Ishikawa (cell line): ENCODE results near the gene NCOA5.

Experiments
- CEBPB ChIP-seq: IDR thresholded peaks from 2 replicates; pipeline ENCODE4 v1.6.1; 2012
- CREB1 ChIP-seq: IDR thresholded peaks from 2 replicates; pipeline ENCODE4 v1.6.1; 2012; ENCODE audit warnings: low read depth
- EGR1 ChIP-seq: IDR thresholded peaks from 2 replicates; pipeline ENCODE4 v1.6.1; 2012
- EP300 ChIP-seq: IDR thresholded peaks from 2 replicates; pipeline ENCODE4 v1.6.1; 2012; ENCODE audit warnings: borderline replicate concordance
- FOXM1 ChIP-seq: IDR thresholded peaks from 2 replicates; pipeline ENCODE4 v1.6.1; 2012; ENCODE audit warnings: low read depth, borderline replicate concordance
- NFIC ChIP-seq: IDR thresholded peaks from 2 replicates; pipeline ENCODE4 v1.6.1; 2012
- RAD21 ChIP-seq: IDR thresholded peaks from 2 replicates; pipeline ENCODE4 v1.6.1; 2012; ENCODE audit warnings: low read depth
- TAF1 ChIP-seq: IDR thresholded peaks from 2 replicates; pipeline ENCODE4 v1.6.1; 2012; ENCODE audit warnings: low read depth, mild to moderate bottlenecking
- TCF12 ChIP-seq: IDR thresholded peaks from 2 replicates; pipeline ENCODE4 v1.6.1; 2012; ENCODE audit warnings: low read depth
- TEAD4 ChIP-seq: IDR thresholded peaks from 2 replicates; pipeline ENCODE4 v1.6.1; 2012
- YY1 ChIP-seq: IDR thresholded peaks from 2 replicates; pipeline ENCODE4 v1.6.1; 2012; ENCODE audit warnings: low read depth
- ZBTB7A ChIP-seq: IDR thresholded peaks from 2 replicates; pipeline ENCODE4 v1.6.1; 2012; ENCODE audit warnings: low read depth
- TF ChIP-seq, protein P1 (sequence below): IDR thresholded peaks from 2 replicates; pipeline ENCODE4 v1.6.1; 2012
- TF ChIP-seq, protein P2 (sequence below): IDR thresholded peaks from 2 replicates; pipeline ENCODE4 v1.6.1; 2012; ENCODE audit warnings: low read depth, mild to moderate bottlenecking
- TF ChIP-seq, protein P3 (sequence below): IDR thresholded peaks from 2 replicates; pipeline ENCODE4 v1.6.1; 2012

The NCOA5 gene

DNA sequence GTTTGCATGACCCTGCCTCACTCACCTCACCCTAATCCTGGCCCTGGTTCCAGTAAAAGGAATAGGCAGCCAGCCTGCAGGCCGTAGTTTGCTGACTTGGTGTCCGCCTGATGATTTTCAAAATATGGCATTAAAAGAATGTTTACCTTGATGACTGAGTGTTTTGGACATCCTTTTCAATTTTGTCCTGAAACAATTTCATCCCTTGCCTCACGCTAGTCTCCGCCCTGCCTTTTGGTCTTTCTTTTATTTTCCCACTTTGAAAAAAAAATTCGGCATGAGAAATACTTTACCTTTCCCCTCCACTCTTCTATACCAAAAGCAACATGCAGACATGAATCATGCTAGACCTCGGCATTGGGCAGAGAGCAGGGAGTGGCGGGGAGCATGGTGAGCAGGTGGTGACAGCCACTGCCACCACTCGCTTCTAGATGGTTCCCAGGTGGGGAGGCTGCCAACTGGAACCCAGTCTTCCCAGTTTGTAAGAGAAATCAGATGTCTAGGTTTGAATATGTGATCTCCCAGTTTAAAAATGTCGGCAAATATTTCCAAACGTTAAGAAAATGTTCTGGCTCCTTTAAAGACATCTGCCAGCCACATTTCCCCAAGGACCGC is 37.7 kb upstream of the NCOA5 start:
- TF ChIP-seq, protein P1, sequence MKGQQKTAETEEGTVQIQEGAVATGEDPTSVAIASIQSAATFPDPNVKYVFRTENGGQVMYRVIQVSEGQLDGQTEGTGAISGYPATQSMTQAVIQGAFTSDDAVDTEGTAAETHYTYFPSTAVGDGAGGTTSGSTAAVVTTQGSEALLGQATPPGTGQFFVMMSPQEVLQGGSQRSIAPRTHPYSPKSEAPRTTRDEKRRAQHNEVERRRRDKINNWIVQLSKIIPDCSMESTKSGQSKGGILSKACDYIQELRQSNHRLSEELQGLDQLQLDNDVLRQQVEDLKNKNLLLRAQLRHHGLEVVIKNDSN = no peak
- no peak for TF ChIP-seq TEAD4
- TF ChIP-seq, protein P2, sequence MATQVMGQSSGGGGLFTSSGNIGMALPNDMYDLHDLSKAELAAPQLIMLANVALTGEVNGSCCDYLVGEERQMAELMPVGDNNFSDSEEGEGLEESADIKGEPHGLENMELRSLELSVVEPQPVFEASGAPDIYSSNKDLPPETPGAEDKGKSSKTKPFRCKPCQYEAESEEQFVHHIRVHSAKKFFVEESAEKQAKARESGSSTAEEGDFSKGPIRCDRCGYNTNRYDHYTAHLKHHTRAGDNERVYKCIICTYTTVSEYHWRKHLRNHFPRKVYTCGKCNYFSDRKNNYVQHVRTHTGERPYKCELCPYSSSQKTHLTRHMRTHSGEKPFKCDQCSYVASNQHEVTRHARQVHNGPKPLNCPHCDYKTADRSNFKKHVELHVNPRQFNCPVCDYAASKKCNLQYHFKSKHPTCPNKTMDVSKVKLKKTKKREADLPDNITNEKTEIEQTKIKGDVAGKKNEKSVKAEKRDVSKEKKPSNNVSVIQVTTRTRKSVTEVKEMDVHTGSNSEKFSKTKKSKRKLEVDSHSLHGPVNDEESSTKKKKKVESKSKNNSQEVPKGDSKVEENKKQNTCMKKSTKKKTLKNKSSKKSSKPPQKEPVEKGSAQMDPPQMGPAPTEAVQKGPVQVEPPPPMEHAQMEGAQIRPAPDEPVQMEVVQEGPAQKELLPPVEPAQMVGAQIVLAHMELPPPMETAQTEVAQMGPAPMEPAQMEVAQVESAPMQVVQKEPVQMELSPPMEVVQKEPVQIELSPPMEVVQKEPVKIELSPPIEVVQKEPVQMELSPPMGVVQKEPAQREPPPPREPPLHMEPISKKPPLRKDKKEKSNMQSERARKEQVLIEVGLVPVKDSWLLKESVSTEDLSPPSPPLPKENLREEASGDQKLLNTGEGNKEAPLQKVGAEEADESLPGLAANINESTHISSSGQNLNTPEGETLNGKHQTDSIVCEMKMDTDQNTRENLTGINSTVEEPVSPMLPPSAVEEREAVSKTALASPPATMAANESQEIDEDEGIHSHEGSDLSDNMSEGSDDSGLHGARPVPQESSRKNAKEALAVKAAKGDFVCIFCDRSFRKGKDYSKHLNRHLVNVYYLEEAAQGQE = no peak
- no peak for TF ChIP-seq NFIC
- TF ChIP-seq CREB1 = no peak
- TF ChIP-seq YY1 = no peak
- TF ChIP-seq TAF1 = no peak
- TF ChIP-seq RAD21 = no peak
- TF ChIP-seq TCF12 = no peak
- TF ChIP-seq EGR1 = no peak
- TF ChIP-seq FOXM1 = no peak
- no peak for TF ChIP-seq CEBPB
- TF ChIP-seq ZBTB7A = no peak
- TF ChIP-seq EP300 = no peak
- TF ChIP-seq, protein P3, sequence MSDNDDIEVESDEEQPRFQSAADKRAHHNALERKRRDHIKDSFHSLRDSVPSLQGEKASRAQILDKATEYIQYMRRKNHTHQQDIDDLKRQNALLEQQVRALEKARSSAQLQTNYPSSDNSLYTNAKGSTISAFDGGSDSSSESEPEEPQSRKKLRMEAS = no peak

DNA sequence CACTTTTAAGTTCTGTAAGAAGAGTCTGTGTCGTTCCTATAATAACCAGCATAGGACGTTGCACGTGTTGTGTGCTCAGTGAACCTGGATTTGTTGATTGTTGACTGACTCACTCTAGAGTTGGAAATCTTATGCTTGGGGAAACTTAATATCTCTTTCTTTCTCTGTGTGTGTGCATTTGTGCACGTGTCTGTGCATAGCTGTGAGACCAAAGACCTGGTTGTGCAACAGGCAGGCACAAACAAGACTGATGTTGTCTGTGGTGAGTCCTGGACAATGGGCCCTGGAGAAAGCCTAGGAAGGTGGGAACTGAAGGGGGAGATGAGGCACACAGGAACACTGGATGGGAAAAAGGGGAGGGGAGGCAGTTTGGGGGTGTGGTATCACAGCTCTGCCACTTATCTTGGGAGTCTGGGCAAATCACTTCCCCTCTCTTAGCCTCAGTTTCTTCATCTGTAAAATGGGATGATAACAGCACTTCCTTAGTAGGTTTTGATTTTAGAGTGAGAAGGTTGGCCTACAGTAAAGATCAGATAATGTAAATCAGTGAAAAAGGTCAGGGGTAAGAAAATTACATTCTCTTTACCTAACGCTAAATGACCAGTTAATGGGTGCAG is 36.8 kb upstream of the NCOA5 start:
- TF ChIP-seq TCF12 = no peak
- TF ChIP-seq, protein P3 = no peak
- TF ChIP-seq, protein P1 = no peak
- no peak for TF ChIP-seq EP300
- no peak for TF ChIP-seq YY1
- TF ChIP-seq TAF1 = no peak
- TF ChIP-seq FOXM1 = no peak
- TF ChIP-seq EGR1 = no peak
- no peak for TF ChIP-seq RAD21
- no peak for TF ChIP-seq NFIC
- no peak for TF ChIP-seq CEBPB

DNA sequence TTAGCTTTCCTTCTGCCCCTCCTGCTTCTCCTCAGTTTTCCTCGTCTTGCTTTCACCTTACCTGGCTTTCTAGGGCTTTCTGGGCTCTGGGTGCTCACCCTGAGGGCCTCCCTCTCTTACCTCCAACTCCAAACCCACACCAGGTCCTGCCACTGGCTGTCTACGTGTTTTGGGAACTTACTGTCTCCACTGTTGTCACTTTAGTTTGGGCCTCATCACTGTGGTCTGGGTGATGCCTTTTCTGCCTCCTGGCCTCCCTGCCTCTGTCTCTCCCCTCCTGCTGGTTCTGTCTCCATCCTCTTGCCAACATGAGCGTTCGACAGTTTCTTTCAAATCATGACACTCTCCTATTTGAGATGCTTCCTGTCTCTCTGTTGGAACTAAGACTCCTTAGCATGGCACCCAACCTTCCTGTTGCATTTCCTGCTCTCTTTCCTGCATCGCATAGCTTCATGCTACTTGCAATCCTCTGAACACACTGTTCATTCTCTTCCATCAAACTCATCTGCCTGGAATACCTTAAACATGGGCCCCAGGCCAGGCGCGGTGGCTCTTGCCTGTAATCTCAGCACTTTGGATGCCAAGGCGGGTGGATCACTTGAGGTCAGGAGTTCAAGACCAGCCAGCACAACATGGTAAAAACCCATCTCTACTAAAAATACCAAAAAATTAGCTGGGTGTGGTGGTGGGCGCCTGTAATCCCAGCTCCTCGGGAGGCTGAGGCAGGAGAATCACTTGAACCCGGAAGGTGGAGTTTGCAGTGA is 33.9 kb upstream of the NCOA5 start:
- TF ChIP-seq TAF1 = no peak
- TF ChIP-seq, protein P3 = no peak
- no peak for TF ChIP-seq TCF12
- no peak for TF ChIP-seq EGR1
- TF ChIP-seq CEBPB = no peak
- TF ChIP-seq, protein P1 = no peak
- no peak for TF ChIP-seq NFIC
- TF ChIP-seq TEAD4 = no peak
- no peak for TF ChIP-seq RAD21
- TF ChIP-seq FOXM1 = no peak
- no peak for TF ChIP-seq EP300
- TF ChIP-seq CREB1 = no peak

DNA sequence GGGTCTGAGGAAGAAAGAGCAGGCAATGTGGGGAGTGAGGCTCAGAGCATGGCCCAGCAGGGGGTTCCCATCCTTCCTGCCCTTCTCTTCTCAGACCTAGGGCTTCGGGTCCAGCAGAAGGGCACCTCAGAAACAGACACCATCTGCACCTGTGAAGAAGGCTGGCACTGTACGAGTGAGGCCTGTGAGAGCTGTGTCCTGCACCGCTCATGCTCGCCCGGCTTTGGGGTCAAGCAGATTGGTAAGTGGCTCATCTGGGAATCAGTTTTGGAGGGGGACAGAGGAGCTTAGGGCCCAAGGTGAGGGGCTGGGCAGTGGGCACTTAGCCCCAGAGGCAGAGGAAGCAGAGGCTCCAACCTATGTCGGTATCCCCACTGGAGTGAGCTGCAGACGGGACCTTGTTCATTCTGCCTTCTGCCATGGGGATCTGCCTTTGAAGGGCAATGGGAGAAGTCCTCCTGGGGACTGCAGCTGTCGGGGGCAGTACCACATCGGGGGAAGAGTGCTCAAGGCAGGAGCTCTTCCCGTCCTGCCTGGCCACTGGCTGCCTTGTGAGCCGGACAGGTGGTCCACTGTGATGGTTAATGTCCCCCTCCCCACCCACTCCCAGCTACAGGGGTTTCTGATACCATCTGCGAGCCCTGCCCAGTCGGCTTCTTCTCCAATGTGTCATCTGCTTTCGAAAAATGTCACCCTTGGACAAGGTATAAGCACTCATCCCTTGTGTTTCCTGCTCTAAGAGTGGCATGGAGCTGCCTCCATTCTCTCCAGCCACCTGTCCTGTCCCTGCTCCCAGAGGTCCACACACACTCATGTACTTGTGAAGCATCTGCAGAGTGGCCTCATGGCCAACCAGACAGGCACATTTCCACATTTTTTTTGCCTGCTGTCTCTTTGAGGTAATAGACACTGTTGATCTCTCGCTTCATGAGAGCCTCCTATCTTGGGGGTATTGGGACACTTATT is 33.0 kb upstream of the NCOA5 start:
- no peak for TF ChIP-seq CEBPB
- no peak for TF ChIP-seq EGR1
- TF ChIP-seq, protein P2 = no peak
- TF ChIP-seq TCF12 = no peak
- no peak for TF ChIP-seq RAD21
- no peak for TF ChIP-seq CREB1
- TF ChIP-seq YY1 = no peak
- TF ChIP-seq, protein P1 = no peak
- TF ChIP-seq NFIC = no peak
- TF ChIP-seq TEAD4 = no peak
- TF ChIP-seq TAF1 = no peak
- TF ChIP-seq ZBTB7A = no peak
